HG03196 (cell line): Measurements from ENCODE around the gene PSTPIP1.

Experiments used
- ATAC-seq: cut with Tn5 transposase; IDR thresholded peaks from one replicate; pipeline ENCODE4 v1.9.1; 2021; ENCODE audit not compliant: unreplicated experiment

Gene PSTPIP1

GRCh38 chr15:77017761-77018720 lies 23.1 kb downstream of the PSTPIP1 start:
- ATAC-seq, result no peak

DNA sequence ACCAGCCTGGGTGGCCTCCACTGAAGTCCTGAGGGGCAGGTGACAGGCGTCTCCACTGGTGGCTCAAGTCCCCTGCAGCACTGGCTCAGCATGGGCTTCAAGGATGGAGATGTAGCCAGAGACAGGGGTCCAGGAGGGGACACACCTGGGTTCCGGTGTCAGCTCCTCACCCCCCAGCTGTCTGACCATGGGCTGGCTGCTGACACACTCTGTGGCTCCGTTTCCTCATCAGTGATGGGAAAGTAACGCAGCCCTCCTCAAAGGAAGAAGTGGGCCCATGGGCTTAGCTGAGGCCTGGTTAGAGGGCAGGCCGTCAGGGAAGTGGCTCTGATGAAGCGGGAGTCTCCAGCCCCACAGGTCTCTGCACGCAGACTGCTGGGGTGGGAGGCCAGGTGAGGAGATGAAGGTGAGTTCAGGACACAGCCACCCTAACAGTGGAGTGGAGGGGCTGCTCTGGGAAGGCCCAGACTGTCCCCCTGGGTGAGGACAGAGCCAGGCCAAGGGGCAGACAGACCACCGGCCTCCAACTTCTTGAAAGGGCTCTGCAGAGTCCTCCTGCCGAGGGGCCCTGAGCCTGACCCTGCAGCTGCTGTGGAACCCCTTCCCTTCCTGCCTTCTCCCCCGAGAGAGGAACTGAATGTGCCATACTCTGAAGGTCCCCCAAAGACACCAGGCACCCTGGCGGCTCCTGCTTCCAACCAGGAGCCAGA lies 24.0 kb downstream of the PSTPIP1 start:
- ATAC-seq, result no peak

- no peak for ATAC-seq
These were observed 24.8 kb downstream of the PSTPIP1 start for GRCh38 chr15:77019521-77020331.

- no peak for ATAC-seq
These were observed 25.6 kb downstream of the PSTPIP1 start for GRCh38 chr15:77020348-77021087.

- ATAC-seq, result no peak
These were observed 26.2 kb downstream of the PSTPIP1 start for GRCh38 chr15:77021088-77021481.

GRCh38 chr15:77021803-77022381 lies 27.0 kb downstream of the PSTPIP1 start:
- no peak for ATAC-seq

- no peak for ATAC-seq
These were observed 28.0 kb downstream of the PSTPIP1 start for GRCh38 chr15:77022646-77023575.

DNA sequence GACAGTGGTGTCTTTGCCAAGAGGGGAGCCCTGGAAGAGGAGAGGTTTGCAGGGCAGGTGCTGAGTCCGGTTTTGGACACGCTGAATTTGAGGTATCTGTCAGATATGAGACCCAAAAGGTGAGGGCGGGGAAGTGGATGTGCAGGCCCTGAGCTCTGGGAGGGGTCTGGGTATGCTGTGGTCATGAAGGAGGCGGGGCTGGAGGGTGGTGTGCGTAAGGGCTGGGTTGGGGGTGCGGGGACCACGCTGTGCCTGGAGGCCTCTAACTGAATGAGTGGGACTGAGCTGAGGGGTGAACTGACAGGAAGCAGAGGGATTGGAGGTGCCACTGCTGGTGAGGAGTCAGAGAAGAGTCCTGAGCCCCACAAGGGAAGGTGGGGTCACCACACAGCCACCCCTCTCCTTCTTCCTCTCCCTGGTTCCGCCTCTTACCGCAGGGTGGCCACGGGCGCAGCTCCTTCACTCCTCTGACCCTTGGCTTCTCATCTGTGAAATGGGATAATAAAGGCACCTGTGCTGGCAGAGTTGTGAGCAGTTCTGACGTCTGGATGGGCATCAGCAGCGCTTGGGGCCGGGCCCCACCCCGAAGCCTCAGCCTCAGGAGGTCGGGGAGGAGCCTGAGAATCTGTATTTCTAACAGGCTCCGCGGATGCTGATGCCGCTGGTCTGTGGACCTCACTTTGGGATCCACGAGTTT lies 28.8 kb downstream of the PSTPIP1 start:
- ATAC-seq, result no peak

- ATAC-seq, result no peak
These were observed 29.6 kb downstream of the PSTPIP1 start for GRCh38 chr15:77024273-77025082.

DNA sequence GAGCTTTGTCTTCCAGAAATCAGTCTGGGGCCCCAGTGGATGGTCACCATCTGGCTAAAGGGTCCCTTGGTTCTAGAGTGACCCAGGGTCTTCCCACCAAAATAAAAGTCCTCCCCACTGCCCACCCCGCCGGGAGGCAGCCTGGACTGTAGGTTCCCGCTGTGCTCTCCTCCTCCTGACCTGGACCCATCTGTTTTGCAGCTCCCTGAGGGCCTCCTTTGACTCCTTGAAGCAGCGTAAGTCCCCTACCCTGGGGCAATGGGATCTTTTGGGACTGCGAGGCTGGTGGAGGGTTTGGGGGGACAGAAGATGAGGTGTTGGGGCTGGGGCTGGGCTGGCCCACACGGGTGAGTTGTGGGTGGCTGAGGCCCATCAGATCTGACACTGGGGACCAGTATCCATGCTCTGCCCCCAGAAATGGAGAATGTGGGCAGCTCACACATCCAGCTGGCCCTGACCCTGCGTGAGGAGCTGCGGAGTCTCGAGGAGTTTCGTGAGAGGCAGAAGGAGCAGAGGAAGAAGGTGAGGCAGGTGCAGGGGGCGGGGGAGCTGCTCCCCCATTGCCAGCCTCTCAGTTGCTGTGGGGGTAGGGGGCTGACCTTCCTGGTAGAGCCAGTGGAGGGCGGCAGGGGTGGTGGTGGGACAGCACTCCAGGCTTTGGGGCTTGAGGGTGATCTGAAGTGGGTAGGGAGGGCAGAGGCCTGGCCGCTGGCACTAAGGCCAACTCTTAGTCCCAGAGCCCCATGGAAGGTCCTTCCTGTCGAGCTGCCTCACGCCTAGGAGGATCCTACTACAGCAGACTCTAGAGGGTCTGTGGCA lies 30.4 kb downstream of the PSTPIP1 start:
- no peak for ATAC-seq

GRCh38 chr15:77025941-77026411 lies 31.1 kb downstream of the PSTPIP1 start:
- ATAC-seq, result no peak

DNA sequence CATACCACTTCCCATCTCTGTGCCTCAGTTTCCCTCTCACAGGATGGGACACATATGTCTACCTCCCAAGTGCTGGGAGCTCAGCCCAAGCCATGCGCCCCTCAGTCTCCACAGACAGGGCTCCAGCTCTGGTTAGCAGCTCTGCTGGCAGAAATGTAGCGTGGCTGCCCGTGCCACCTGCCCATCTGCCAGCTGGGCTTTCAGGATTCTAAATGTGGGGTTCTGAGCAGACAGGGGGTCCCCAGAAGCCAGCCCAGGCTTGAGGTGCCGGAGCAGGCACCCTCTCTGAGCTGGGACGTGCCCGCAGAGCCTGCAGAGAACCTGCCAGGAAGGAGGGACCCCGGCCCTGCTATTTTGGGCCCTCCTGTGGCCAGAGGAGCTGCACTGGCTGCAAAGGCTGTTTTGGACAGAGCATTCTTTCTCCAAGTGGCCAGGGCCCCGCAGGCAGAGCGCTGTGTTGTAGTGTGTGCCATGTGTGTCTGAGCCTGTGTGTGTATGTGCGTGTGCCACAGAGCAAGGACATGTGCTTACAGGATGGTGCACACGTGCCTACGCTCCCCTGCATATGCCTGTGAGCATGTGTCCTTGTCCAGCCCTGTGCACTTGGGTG lies 31.7 kb downstream of the PSTPIP1 start:
- no peak for ATAC-seq

- no peak for ATAC-seq
These were observed 32.3 kb downstream of the PSTPIP1 start for GRCh38 chr15:77027111-77027696.

DNA sequence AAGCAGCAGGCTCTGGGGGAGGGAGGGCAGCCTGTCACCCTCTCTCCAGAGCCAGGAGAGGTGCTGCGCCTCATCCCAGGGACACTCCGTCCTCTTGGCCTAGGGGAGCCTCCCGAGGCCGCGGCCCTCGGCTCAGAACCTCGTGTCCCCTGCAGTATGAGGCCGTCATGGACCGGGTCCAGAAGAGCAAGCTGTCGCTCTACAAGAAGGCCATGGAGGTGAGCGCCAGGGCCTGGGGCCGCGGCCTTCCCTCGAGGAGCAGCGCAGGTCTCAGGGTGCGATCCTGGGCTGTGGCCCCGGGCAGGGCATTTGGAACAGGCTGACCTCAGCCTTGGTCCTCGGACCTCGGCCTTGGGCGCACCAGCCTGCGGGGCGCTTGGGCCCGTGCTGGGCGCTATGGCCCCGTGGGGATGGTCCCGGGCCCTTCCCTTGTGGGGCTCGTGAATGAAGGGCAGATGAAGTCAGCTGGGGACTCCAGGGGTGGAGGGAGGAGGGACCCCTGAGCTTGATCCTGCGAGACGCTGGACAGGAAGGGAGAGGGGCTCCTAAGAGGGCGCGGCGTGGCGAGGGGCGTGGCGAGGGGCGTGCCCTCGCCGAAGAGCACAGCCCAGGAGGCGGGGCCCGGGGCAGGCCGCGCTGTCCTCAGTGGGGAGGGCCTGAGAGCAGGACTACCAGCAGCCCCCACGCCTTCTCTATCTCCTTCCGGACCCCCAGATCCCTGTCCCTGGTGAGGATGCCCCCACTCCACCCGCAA lies 32.9 kb downstream of the PSTPIP1 start:
- ATAC-seq, result no peak

GRCh38 chr15:77028451-77029165 lies 33.7 kb downstream of the PSTPIP1 start:
- no peak for ATAC-seq
